ENCODE results near the gene CCDC110.
"Not testable (repeated sequence)": the region's sequence is repeated elsewhere in the genome, so short reads cannot be mapped to it uniquely, and the experiment has no call there.

The CCDC110 gene

GRCh38 chr4:185513489-185514181 lies 42.1 kb upstream of the CCDC110 start:
- POLR2A ChIA-PET = no interaction called here

GRCh38 chr4:185512516-185512915 lies 41.0 kb upstream of the CCDC110 start:
- ChIA-PET CTCF (interaction anchor here (0.9 to 2.2 kb wide), 6 partner anchors 11 to 86 kb away, joined by 3 to 6 read pairs (median 4); no protein-coding TSS in a partner anchor), POLR2A (no interaction called here)
- no peak for TF ChIP-seq CTCF (IDR thresholded peaks at IDR 0.05; ENCODE audit: control extremely low read depth, extremely low read depth, low read depth, missing control alignments)
- no peak for DNase-seq (ENCODE audit: extremely low spot score)

More at GRCh38 chr4:185513489-185514181, 42.1 kb upstream of the CCDC110 start:
- CTCF ChIA-PET = interaction anchor here (0.8 to 2.2 kb wide), 8 partner anchors 12 to 84 kb away, joined by 3 to 9 read pairs (median 4); no protein-coding TSS in a partner anchor
- DNase-seq (ENCODE audit: extremely low spot score) = no peak
- no peak for TF ChIP-seq CTCF (IDR thresholded peaks at IDR 0.05; ENCODE audit: control extremely low read depth, extremely low read depth, low read depth, missing control alignments)

- CTCF ChIA-PET; POLR2A ChIA-PET; DNase-seq (ENCODE audit: extremely low spot score): not testable (repeated sequence)
These were observed 39.7 kb upstream of the CCDC110 start for GRCh38 chr4:185511243-185511642.

- POLR2A ChIA-PET = no interaction called here
- TF ChIP-seq CTCF (IDR thresholded peaks at IDR 0.05; ENCODE audit: control extremely low read depth, extremely low read depth, low read depth, missing control alignments) = no peak
- CTCF ChIA-PET = no interaction called here
- no peak for DNase-seq (ENCODE audit: extremely low spot score)
These were observed 39.3 kb upstream of the CCDC110 start for GRCh38 chr4:185510806-185511205.

- ChIA-PET POLR2A (no interaction called here), CTCF (interaction anchor here (1.1 kb wide), 1 partner anchor 90 kb away, joined by 3 read pairs; no protein-coding TSS in a partner anchor)
- no peak for DNase-seq (ENCODE audit: extremely low spot score)
These were observed 36.6 kb upstream of the CCDC110 start for GRCh38 chr4:185508181-185508580.

GRCh38 chr4:185506422-185506821 lies 34.9 kb upstream of the CCDC110 start:
- ChIA-PET POLR2A (no interaction called here), CTCF (no interaction called here)
- no peak for TF ChIP-seq CTCF (IDR thresholded peaks at IDR 0.05; ENCODE audit: control extremely low read depth, extremely low read depth, low read depth, missing control alignments)
- DNase-seq (ENCODE audit: extremely low spot score) = no peak

More at GRCh38 chr4:185508181-185508580, 36.6 kb upstream of the CCDC110 start:
- TF ChIP-seq CTCF (IDR thresholded peaks at IDR 0.05; ENCODE audit: control extremely low read depth, extremely low read depth, low read depth, missing control alignments) = no peak

Data from GM10248 (cell line).